SJCRH30 (cell line): ENCODE measurements around the gene MUCL1. TPM values are rescaled to one million over a fixed set of nuclear protein-coding genes. Genes with fewer than 3 reads are reported as not detected.
"Not testable (repeated sequence)": the region's sequence is repeated elsewhere in the genome, so short reads cannot be mapped to it uniquely, and the experiment has no call there.

Experiments
- DNase-seq, 2 experiments: peaks; one replicate each; pipeline ENCODE4 v3.0.0-alpha.2; 2015 to 2020
- H3K27ac ChIP-seq: fragments of 250-450 bp; sonication (Bioruptor Pico); 2 replicates; pipeline ENCODE4 v1.5.1; 2020; ENCODE audit warnings: mild to moderate bottlenecking, moderate library complexity
- H3K27me3 ChIP-seq: fragments of 250-450 bp; sonication (Bioruptor Pico); 2 replicates; pipeline ENCODE4 v1.5.1; 2020; ENCODE audit warnings: mild to moderate bottlenecking, moderate library complexity
- H3K36me3 ChIP-seq: fragments of 250-450 bp; sonication (Bioruptor Pico); 2 replicates; pipeline ENCODE4 v1.5.1; 2020; ENCODE audit warnings: mild to moderate bottlenecking, moderate library complexity
- H3K4me1 ChIP-seq: fragments of 250-450 bp; sonication (Bioruptor Pico); 2 replicates; pipeline ENCODE4 v1.5.1; 2020; ENCODE audit warnings: mild to moderate bottlenecking, moderate library complexity
- H3K4me3 ChIP-seq: fragments of 250-450 bp; sonication (Bioruptor Pico); 2 replicates; pipeline ENCODE4 v1.5.1; 2020; ENCODE audit warnings: mild to moderate bottlenecking, moderate library complexity
- H3K9me3 ChIP-seq: fragments of 250-450 bp; sonication (Bioruptor Pico); replicated peaks from 2 replicates; pipeline ENCODE4 v1.5.1; 2020; ENCODE audit warnings: mild to moderate bottlenecking, moderate library complexity
- total RNA-seq: library from RNA; depleted of rRNA; stranded (reverse); fragments of >200 nt; shearing (Covaris generic); gene quantifications from 2 replicates; pipeline ENCODE4 v1.2.3, GENCODE V29; 2014; rRNA removed

Gene MUCL1
- total RNA-seq, 1 experiment from 2014 or later, result not detected

- Histone ChIP-seq H3K27me3 (no peaks in the 10 kb centered on the region), H3K4me1 (no peaks in the 10 kb centered on the region), H3K4me3 (no peak overlapping the region), H3K9me3 (no peaks in the 10 kb centered on the region), H3K27ac (no peak overlapping the region), H3K36me3 (no peaks in the 10 kb centered on the region)
- DNase-seq, result no peak
Measured at GRCh38 chr12:54870617-54871016, 16.3 kb downstream of the MUCL1 start.

DNA sequence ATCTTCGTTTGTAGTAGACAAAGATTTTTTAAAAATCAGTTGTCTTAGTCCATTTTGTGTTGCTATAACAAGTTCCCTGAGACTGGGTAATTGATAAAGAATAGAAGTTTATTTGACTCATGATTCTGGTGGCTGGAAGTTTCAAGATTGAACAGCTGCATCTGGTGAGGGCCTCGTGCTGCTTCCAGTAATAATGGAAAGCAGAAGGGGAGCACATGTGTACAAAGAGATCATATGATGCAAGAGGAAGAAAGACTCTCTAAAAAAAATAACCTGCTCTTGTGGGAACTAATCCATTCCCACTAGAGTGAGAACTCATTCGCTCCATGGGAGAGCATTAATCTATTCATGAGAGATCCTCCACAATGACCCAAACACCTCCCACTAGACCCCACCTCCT lies 24.8 kb downstream of the MUCL1 start:
- Histone ChIP-seq H3K36me3 (no peaks in the 10 kb centered on the region), H3K9me3 (no peaks in the 10 kb centered on the region), H3K27me3 (no peaks in the 10 kb centered on the region), H3K4me1 (no peaks in the 10 kb centered on the region), H3K4me3 (no peak overlapping the region), H3K27ac (no peak overlapping the region)
- DNase-seq, result no peak

DNA sequence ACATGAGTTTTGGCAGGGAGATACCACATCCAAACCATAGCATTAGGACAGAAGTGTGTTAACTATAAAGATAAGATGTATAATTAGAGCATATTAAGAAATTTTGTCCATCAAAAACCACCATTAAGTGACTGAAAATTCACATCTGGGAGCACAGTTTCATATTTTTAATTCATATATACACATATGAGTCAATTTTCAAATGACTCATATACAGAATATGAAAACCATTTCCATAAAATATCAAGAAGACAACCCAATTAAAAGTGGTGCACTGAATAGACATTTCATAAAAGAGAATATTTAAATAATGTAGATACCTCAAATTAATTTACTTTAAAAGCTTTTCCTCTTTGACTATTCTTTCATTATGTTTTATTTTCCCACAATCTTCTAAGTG lies 25.3 kb downstream of the MUCL1 start:
- Histone ChIP-seq H3K27me3 (no peaks in the 10 kb centered on the region), H3K36me3 (no peaks in the 10 kb centered on the region), H3K4me3 (no peak overlapping the region), H3K4me1 (no peaks in the 10 kb centered on the region), H3K9me3 (no peaks in the 10 kb centered on the region), H3K27ac (no peak overlapping the region)
- DNase-seq, result no peak

- DNase-seq, result no peak
- no peak overlapping the region for H3K27ac ChIP-seq
- H3K27me3 ChIP-seq, result no peaks in the 10 kb centered on the region
- H3K4me3 ChIP-seq, result no peak overlapping the region
- H3K36me3 ChIP-seq, result no peaks in the 10 kb centered on the region
- no peaks in the 10 kb centered on the region for H3K4me1 ChIP-seq
- no peaks in the 10 kb centered on the region for H3K9me3 ChIP-seq
Measured at GRCh38 chr12:54882079-54882478, 27.8 kb downstream of the MUCL1 start.

DNA sequence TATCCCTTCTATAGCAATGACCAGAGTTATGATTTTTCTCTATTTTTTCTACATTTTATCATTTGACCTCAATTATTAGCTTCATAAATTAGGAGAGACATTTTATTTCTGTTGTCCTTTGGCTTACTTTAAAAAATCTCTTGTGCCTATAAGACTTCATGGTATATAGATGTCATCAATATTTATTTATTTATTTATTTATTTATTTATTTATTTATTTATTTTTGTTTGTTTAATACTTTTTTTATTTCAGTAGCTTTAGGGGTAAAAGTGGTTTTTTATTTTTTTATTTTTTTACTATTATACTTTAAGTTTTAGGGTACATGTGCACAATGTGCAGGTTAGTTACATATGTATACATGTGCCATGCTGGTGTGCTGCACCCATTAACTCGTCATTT lies 28.3 kb downstream of the MUCL1 start:
- not testable (repeated sequence) for DNase-seq, H3K9me3 ChIP-seq, H3K27me3 ChIP-seq, H3K27ac ChIP-seq, H3K4me3 ChIP-seq, H3K4me1 ChIP-seq, H3K36me3 ChIP-seq

DNA sequence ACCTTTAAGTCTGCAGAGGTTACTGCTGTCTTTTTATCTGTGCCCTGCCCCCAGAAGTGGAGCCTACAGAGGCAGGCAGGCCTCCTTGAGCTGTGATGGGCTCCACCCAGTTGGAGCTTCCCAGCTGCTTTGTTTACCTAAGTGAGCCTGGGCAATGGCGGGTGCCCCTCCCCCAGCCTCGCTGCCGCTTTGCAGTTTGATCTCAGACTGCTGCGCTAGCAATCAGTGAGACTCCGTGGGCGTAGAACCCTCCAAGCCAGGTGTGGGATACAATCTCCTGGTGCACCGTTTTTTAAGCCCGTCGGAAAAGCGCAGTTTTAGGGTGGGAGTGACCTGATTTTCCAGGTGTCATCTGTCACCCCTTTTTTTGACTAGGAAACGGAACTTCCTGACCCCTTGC lies 34.1 kb downstream of the MUCL1 start:
- H3K9me3 ChIP-seq, H3K27ac ChIP-seq, H3K27me3 ChIP-seq, H3K4me1 ChIP-seq, H3K4me3 ChIP-seq, DNase-seq, H3K36me3 ChIP-seq: not testable (repeated sequence)

- Histone ChIP-seq H3K27me3 (no peaks in the 10 kb centered on the region), H3K9me3 (no peaks in the 10 kb centered on the region), H3K4me3 (no peak overlapping the region), H3K27ac (no peak overlapping the region), H3K4me1 (no peaks in the 10 kb centered on the region), H3K36me3 (no peaks in the 10 kb centered on the region)
- DNase-seq, result no peak
Measured at GRCh38 chr12:54890339-54890738, 36.0 kb downstream of the MUCL1 start.

DNA sequence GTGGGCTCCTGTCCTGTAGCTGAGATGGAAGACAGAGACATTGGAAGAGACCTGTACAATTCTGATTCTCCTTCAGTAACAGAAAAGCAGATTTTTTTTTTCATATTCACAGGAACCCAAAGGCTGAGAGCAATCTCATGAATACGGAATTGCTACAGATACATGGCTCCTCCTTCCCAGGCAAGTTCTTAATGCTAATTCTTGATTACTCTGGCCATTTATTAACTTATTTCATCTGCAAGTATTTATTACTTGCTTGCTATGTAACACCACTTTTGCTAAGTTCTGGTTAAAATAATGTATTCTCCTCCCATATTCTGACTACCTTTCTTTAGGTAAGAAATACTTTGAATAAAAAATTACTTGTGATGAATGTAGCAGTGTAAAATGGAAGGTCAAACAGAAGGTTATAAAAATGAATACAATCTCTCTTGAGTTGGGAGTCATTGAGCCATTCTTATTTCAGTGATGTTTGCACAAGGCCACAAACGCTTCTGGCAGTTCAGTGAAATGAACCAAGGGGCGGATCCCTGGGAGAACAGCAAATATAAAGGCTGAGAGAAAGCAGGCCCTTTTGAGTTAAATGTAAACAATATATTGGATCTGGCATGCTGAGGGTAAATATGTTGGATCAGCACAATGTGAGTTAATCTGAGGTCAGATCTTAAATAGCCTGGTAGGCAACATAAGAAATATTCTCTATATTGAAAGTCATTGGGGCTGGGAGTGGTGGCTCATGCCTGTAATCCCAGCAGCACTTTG lies 37.6 kb downstream of the MUCL1 start:
- Histone ChIP-seq H3K27me3 (no peaks in the 10 kb centered on the region), H3K9me3 (no peaks in the 10 kb centered on the region), H3K4me1 (no peaks in the 10 kb centered on the region), H3K36me3 (no peaks in the 10 kb centered on the region), H3K4me3 (no peak overlapping the region), H3K27ac (no peak overlapping the region)
- DNase-seq, result no peak

Other genes with a start within 250 kb of the MUCL1 start
- not detected in 2 replicates for gene LACRT, start 219.6 kb upstream of the MUCL1 start, total RNA-seq
- gene DCD, start 206.2 kb upstream of the MUCL1 start, total RNA-seq, result not detected in 2 replicates
- gene TESPA1, start 130.2 kb downstream of the MUCL1 start, total RNA-seq, result not detected in 2 replicates
- gene NEUROD4, start 165.5 kb downstream of the MUCL1 start, total RNA-seq, result not detected in 2 replicates